Activated T-cell treated with anti-CD3 and anti-CD28 coated beads, Interleukin-2, amount 50 U/mL, for 4 hours (primary cell): ENCODE results near the gene SPRR2B. TPM values are rescaled to one million over a fixed set of nuclear protein-coding genes. Genes with fewer than 3 reads are reported as not detected.
"Not testable (repeated sequence)": the region's sequence is repeated elsewhere in the genome, so short reads cannot be mapped to it uniquely, and the experiment has no call there.

Source experiments
- ATAC-seq, 2 donors: fragments of 200-7000 bp; cut with Tn5 transposase; one replicate each; pipeline ENCODE4 v1.10.0; 2021
- DNase-seq: peaks from one replicate; pipeline ENCODE4 v3.0.0-alpha.2; 2020
- H3K27me3 Mint-ChIP-seq: one replicate; pipeline ENCODE4 v1.8.0; 2021; ENCODE audit warnings: low read depth, mixed read lengths
- H3K36me3 Mint-ChIP-seq: one replicate; pipeline ENCODE4 v1.8.0; 2022; ENCODE audit warnings: mixed read lengths; ENCODE audit not compliant: insufficient read depth
- H3K4me1 Mint-ChIP-seq: one replicate; pipeline ENCODE4 v1.8.0; 2021; ENCODE audit warnings: low read depth, mixed read lengths
- H3K4me3 Mint-ChIP-seq: one replicate; pipeline ENCODE4 v1.8.0; 2021; ENCODE audit warnings: mild to moderate bottlenecking, moderate library complexity, mixed read lengths
- H3K9me3 Mint-ChIP-seq: one replicate; pipeline ENCODE4 v1.8.0; 2021; ENCODE audit warnings: mixed read lengths
- total RNA-seq, 3 donors: library from RNA; stranded (reverse); gene quantifications; one replicate each; pipeline ENCODE4 v1.2.1, GENCODE V29; 2021

SPRR2B gene
- total RNA-seq, 3 donors from 2014 or later = not detected

DNA sequence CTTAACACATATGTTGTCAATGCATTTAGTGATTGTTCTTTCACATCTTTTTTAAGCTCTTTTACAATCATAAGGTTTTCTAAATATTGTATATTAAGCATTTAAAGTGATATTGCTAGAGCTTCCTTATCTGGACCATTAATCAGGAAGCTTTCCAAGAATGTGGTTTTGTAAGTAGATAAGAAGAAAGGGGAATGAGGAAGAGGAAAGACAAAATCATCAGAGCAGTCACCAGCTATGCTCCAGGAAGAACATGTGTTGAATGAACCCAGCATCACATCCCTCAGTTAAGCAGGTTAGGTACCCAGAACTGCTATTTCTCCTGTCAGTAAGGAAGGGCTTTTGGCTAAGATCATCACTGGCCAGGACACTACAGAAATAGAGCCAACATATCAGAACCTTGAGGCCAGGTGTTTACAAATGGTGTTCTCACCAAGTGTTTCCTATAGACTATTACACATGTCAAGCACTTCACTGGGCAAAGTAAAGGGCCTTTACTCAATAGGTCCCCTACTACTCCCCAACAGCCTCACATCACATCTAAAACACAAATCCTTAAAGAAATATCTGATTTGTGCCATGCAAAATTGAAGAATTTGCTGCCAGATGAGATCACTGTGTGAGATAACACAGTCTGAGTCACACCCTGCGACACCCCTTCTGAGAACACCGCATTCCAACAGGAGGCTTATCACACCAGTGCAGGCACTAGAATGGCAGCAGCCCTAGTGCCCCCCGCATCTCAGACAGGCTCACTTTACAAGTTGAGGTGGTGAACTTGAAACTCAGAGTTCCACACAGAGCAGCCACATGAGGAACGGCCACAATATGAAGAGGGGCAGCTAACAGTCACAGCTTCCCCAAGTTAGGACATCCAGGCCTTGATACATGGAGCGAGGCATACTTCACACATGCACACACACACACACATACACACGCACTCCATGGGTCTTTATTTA lies 12.3 kb downstream of the SPRR2B start:
- ATAC-seq = no peak
- Mint-ChIP-seq H3K4me1 (no peaks in the 10 kb centered on the region), H3K4me3 (no peak overlapping the region), H3K9me3 (no peaks in the 10 kb centered on the region), H3K27me3 (peaks cover 26% of the 10 kb centered on the region), H3K36me3 (no peaks in the 10 kb centered on the region)
- DNase-seq = no peak

DNA sequence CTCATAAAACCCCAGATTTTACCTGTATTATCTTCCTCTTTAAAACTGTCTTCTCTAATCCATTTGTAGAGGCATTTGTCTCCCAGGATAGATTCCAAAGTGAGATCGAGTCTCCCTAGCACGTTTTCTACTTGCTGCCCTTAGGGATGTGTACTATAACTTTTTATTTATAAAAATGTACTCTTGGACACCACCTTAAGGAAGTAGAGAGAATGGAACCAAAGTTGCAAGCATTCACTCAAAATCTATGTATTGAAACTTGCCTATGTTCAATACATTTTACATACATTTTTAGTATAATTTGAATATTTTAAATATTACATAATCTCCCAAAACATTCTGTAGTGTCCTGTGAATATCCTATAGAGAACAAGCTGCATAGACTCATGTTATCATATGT lies 13.3 kb downstream of the SPRR2B start:
- no peak for ATAC-seq
- DNase-seq = no peak
- H3K4me3 Mint-ChIP-seq = no peak overlapping the region
- no peaks in the 10 kb centered on the region for H3K4me1 Mint-ChIP-seq
- H3K36me3 Mint-ChIP-seq = no peaks in the 10 kb centered on the region
- no peaks in the 10 kb centered on the region for H3K9me3 Mint-ChIP-seq
- H3K27me3 Mint-ChIP-seq = peaks cover 26% of the 10 kb centered on the region

- no peaks in the 10 kb centered on the region for H3K9me3 Mint-ChIP-seq
- H3K36me3 Mint-ChIP-seq = no peaks in the 10 kb centered on the region
- DNase-seq (no peak), ATAC-seq (no peak)
- peaks cover 30% of the 10 kb centered on the region for H3K27me3 Mint-ChIP-seq
- H3K4me3 Mint-ChIP-seq = no peak within 1 kb of the TSS
- H3K4me1 Mint-ChIP-seq = no peaks in the 10 kb centered on the region
Measured at GRCh38 chr1:153057375-153057774, 14.0 kb downstream of the SPRR2B start, which contains the start of gene SPRR2A. SPRR2A (minus strand) TSS chr1:153057512; CDS start chr1:153056735, 777 bp downstream.

GRCh38 chr1:153056111-153056510 lies 15.3 kb downstream of the SPRR2B start:
- H3K4me3 Mint-ChIP-seq, DNase-seq, ATAC-seq, H3K9me3 Mint-ChIP-seq, H3K36me3 Mint-ChIP-seq, H3K4me1 Mint-ChIP-seq: not testable (repeated sequence)
- H3K27me3 Mint-ChIP-seq = peaks cover 31% of the 10 kb centered on the region

GRCh38 chr1:153049211-153049610 lies 22.2 kb downstream of the SPRR2B start:
- no peak for ATAC-seq
- H3K4me1 Mint-ChIP-seq = no peaks in the 10 kb centered on the region
- peaks cover 31% of the 10 kb centered on the region for H3K27me3 Mint-ChIP-seq
- H3K4me3 Mint-ChIP-seq = no peak overlapping the region
- no peaks in the 10 kb centered on the region for H3K9me3 Mint-ChIP-seq
- DNase-seq = no peak
- no peaks in the 10 kb centered on the region for H3K36me3 Mint-ChIP-seq

DNA sequence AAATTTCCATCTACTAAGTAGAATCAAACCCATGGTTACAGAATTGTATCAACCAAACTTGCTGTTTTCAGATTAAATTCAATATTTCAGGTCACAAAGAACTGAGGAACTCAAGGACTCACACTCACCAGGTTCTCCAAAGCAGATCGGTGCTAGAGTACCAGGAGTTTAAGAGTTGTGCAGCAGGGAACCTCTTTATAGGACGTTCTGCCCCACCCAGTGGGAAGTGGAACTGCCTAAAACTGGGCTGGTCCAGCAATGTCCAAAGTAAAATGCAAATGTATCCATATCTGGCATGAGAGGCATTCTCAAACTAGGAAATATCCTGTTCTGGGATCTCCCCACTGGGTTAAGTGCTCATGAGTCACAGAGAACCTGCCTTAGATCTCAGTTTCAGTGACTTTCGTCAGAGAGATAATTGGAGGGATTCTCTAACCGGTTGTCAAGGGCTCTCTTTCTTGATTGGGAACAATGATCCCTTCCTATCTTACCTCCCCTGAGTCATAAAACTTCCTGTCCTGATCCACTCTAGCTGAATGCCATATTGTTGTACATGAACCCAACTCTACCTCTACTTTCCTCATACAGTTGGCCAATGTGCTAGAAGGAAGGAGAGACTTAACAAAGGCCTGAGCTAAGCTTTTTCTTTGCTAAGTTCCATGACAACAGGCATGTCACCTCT lies 30.3 kb downstream of the SPRR2B start, which contains the start of gene SPRR2D:
TSS of gene SPRR2D (minus strand) at position 171 of the 682 bp plus-strand sequence. CDS start 774 bp downstream, outside the sequence.
- no peak within 1 kb of the TSS for H3K4me3 Mint-ChIP-seq
- H3K9me3 Mint-ChIP-seq = no peaks in the 10 kb centered on the region
- no peak for DNase-seq
- peaks cover 46% of the 10 kb centered on the region for H3K27me3 Mint-ChIP-seq
- no peak for ATAC-seq
- H3K4me1 Mint-ChIP-seq = no peaks in the 10 kb centered on the region
- H3K36me3 Mint-ChIP-seq = no peaks in the 10 kb centered on the region

- H3K27me3 Mint-ChIP-seq = peaks cover 11% of the 10 kb centered on the region
- ATAC-seq (no peak), DNase-seq (no peak)
- H3K36me3 Mint-ChIP-seq = no peaks in the 10 kb centered on the region
- no peaks in the 10 kb centered on the region for H3K9me3 Mint-ChIP-seq
- H3K4me1 Mint-ChIP-seq = no peaks in the 10 kb centered on the region
- no peak overlapping the region for H3K4me3 Mint-ChIP-seq
Measured at GRCh38 chr1:153035211-153035610, 36.2 kb downstream of the SPRR2B start.

DNA sequence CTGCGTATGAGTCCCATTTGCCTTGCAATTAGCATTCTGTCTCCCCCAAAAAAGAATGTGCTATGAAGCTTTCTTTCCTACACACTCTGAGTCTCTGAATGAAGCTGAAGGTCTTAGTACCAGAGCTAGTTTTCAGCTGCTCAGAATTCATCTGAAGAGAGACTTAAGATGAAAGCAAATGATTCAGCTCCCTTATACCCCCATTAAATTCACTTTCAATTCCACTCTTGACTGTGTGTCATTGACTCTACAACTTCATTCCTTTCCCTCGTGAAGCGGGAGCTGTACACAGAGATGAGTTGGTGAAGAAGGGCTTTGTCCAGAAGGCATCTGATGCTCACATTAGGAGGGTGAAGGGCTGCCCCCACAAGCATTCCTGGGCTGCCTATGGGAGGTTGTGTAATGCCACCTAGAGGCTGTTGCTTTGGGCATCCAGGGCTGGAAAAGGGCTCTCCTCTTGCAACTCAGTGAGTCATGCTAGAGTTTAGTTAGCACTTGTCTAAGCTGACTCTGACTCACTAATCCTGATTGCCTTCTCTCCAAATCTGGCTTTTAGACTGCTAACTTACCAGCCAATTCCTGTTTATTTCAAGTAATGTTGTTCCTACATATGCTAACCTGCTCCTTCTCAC lies 38.6 kb downstream of the SPRR2B start:
- DNase-seq = no peak
- peak; percentile 27 to 50 for ATAC-seq
- Mint-ChIP-seq H3K4me3 (no peak overlapping the region), H3K36me3 (no peaks in the 10 kb centered on the region), H3K27me3 (peaks cover 10% of the 10 kb centered on the region), H3K4me1 (no peaks in the 10 kb centered on the region), H3K9me3 (no peaks in the 10 kb centered on the region)

DNA sequence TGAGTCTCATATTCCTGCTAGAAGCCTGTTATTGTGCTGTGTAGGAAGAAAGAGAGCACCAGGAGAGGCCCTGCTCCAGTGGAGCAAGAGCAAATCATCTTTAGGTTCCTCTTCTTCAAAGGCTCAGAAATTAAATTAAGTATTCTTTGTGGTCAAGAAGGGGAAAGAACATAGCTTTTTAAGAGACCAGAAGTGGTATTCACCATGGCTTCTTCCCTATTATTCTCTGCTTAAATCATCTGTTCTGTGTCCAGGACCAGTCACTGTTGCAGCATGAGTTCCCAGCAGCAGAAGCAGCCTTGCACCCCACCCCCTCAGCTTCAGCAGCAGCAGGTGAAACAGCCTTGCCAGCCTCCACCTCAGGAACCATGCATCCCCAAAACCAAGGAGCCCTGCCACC lies 39.3 kb downstream of the SPRR2B start:
- no peaks in the 10 kb centered on the region for H3K36me3 Mint-ChIP-seq

GRCh38 chr1:153030895-153031294 lies 40.5 kb downstream of the SPRR2B start, which contains the start of gene SPRR1B:
SPRR1B (plus strand) TSS chr1:153031203; CDS start chr1:153032346, 1,143 bp downstream.
- Mint-ChIP-seq H3K4me3 (no peak within 1 kb of the TSS), H3K27me3 (peaks cover 13% of the 10 kb centered on the region), H3K9me3 (no peaks in the 10 kb centered on the region), H3K4me1 (no peaks in the 10 kb centered on the region), H3K36me3 (no peaks in the 10 kb centered on the region)
- DNase-seq = no peak
- ATAC-seq = no peak

More for the DNA sequence above, 39.3 kb downstream of the SPRR2B start:
- no peak for DNase-seq
- Mint-ChIP-seq H3K4me1 (no peaks in the 10 kb centered on the region), H3K4me3 (no peak overlapping the region), H3K9me3 (no peaks in the 10 kb centered on the region), H3K27me3 (peaks cover 10% of the 10 kb centered on the region)
- ATAC-seq = no peak

DNA sequence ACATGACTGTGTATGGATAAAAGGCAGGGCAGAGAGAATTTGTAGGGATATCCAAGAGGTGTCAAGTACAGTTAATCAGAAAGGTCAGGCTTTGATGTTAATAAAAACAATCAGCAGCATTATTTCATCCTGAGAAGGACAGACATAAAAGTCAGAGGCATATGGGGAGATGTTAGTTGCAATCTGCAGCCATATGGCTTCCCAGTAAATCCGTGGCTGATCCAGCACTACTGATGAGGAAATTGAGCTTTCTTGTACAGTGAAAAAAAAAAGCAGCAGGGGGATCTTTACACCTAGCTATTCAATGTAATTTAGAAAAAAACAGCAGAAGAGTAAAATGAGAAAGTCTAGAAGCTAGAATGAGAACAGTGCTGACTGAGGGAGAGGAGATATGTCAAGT lies 42.6 kb downstream of the SPRR2B start:
- ATAC-seq = no peak
- DNase-seq = no peak
- Mint-ChIP-seq H3K27me3 (peaks cover 14% of the 10 kb centered on the region), H3K4me1 (no peaks in the 10 kb centered on the region), H3K36me3 (no peaks in the 10 kb centered on the region), H3K9me3 (no peaks in the 10 kb centered on the region), H3K4me3 (no peak overlapping the region)

DNA sequence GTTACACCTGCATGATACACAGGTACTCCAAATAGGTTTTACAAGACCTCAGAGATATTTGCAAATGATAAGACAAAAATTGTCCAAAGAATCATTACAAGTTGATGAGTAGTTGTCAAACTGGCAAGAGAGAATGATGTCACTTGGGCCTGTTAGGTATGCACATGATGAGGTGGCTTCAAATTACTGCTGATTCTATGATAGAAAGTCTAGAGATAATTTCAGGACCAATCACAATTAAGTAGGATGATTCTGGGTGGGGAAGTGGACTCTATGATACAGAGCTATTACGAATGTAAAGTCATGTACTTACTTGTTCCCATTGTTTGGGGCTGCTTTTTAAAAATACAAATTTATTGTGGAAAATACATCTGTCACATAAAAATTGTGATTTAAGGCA lies 45.6 kb downstream of the SPRR2B start:
- no peaks in the 10 kb centered on the region for H3K36me3 Mint-ChIP-seq
- ATAC-seq (no peak), DNase-seq (no peak)
- no peak overlapping the region for H3K4me3 Mint-ChIP-seq
- H3K4me1 Mint-ChIP-seq = no peaks in the 10 kb centered on the region
- H3K9me3 Mint-ChIP-seq = no peaks in the 10 kb centered on the region
- H3K27me3 Mint-ChIP-seq = peaks cover 34% of the 10 kb centered on the region

GRCh38 chr1:153024413-153024812 lies 47.0 kb downstream of the SPRR2B start:
- Mint-ChIP-seq H3K4me3 (no peak overlapping the region), H3K9me3 (no peaks in the 10 kb centered on the region), H3K27me3 (peaks cover 36% of the 10 kb centered on the region), H3K4me1 (no peaks in the 10 kb centered on the region), H3K36me3 (no peaks in the 10 kb centered on the region)
- DNase-seq (no peak), ATAC-seq (no peak)

GRCh38 chr1:153023109-153023508 lies 48.3 kb downstream of the SPRR2B start:
- Mint-ChIP-seq H3K4me1 (no peaks in the 10 kb centered on the region), H3K36me3 (no peaks in the 10 kb centered on the region), H3K27me3 (peaks cover 37% of the 10 kb centered on the region), H3K4me3 (no peak overlapping the region), H3K9me3 (no peaks in the 10 kb centered on the region)
- DNase-seq (no peak), ATAC-seq (no peak)
